ENCODE data around the gene ZCCHC3.
A peak's percentile ranks its signal among the peaks of the same experiment; 100 is the strongest.

DNA sequence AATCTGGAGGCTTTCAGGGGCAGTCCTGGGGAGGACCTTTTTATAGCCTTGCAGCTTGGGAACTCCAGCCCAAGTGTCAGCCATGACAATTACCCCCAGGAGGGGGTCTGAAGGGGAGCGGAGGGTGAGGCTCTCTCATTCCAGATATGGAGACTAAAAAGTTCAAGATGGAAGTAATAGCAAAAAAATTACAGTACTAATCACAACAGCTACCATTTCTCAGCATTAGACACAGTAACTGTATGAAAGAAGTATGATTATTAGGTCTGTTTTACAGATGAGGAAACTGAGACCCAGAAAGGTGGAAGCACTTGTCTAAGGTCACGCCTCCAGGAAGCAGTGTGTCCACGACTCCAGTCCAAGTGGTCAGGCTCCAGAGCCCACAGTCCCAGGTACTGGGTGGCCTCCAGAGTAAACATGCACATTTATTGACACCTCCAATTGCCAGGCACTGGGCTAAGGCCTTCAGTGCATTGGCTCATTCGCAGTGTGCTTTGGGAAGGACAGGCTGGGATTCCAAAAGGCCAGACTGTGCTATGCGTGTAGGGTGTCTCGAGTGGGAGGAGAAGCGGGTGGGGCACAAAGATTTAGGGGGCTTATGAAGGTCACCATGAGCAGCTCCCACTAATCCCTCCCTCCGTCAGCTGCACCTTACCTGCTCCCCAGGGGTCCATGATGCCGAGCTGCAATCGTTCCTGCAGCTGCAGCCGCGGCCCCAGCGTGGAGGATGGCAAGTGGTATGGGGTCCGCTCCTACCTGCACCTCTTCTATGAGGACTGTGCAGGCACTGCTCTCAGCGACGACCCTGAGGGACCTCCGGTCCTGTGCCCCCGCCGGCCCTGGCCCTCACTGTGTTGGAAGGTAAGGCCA, 51.8 kb downstream of the ZCCHC3 start:
- TF ChIP-seq RNF2 (IDR thresholded peaks at IDR 0.05; ENCODE audit: borderline replicate concordance, low read depth) (no peak), CEBPB (IDR thresholded peaks at IDR 0.05) (no peak), EP300 (IDR thresholded peaks at IDR 0.05) (no peak), NR3C1 (IDR thresholded peaks at IDR 0.05) (no peak), POLR2A (IDR thresholded peaks at IDR 0.05; ENCODE audit: low read length) (peak; percentile 12)
- TF ChIP-seq, protein P1, sequence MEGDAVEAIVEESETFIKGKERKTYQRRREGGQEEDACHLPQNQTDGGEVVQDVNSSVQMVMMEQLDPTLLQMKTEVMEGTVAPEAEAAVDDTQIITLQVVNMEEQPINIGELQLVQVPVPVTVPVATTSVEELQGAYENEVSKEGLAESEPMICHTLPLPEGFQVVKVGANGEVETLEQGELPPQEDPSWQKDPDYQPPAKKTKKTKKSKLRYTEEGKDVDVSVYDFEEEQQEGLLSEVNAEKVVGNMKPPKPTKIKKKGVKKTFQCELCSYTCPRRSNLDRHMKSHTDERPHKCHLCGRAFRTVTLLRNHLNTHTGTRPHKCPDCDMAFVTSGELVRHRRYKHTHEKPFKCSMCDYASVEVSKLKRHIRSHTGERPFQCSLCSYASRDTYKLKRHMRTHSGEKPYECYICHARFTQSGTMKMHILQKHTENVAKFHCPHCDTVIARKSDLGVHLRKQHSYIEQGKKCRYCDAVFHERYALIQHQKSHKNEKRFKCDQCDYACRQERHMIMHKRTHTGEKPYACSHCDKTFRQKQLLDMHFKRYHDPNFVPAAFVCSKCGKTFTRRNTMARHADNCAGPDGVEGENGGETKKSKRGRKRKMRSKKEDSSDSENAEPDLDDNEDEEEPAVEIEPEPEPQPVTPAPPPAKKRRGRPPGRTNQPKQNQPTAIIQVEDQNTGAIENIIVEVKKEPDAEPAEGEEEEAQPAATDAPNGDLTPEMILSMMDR (IDR thresholded peaks at IDR 0.05), result no peak
